SH-SY5Y (cell line): ENCODE measurements around the gene TERT.

Source experiments
- GATA2 ChIP-seq: IDR thresholded peaks from 2 replicates; pipeline ENCODE4 v1.6.1; 2011; ENCODE audit warnings: mild to moderate bottlenecking, low read depth, low read length
- GATA3 ChIP-seq: IDR thresholded peaks from 2 replicates; pipeline ENCODE4 v1.6.1; 2011; ENCODE audit warnings: low read depth, mild to moderate bottlenecking, low read length, moderate library complexity

- no peak for TF ChIP-seq GATA3
- no peak for TF ChIP-seq GATA2
These were observed 30.4 kb upstream of the TERT start for GRCh38 chr5:1325191-1325741.
